GM23338 (cell line): Measurements from ENCODE around the gene BCL2L13.

ENCODE experiments used
- CREB1 ChIP-seq: fragments of 250-450 bp; sonication (Bioruptor Pico); IDR thresholded peaks from 2 replicates; pipeline ENCODE4 v1.5.0; 2020; ENCODE audit warnings: low read depth, mild to moderate bottlenecking, moderate library complexity
- EZH2 ChIP-seq: fragments of 200-600 bp; sonication (generic); IDR thresholded peaks from one replicate; pipeline ENCODE4 v1.8.0; 2017; ENCODE audit warnings: antibody characterized with exemption, mild to moderate bottlenecking, low read depth; ENCODE audit not compliant: unreplicated experiment
- JUNB ChIP-seq: IDR thresholded peaks from one replicate; pipeline ENCODE4 v1.6.1; 2016; ENCODE audit warnings: antibody characterized with exemption; ENCODE audit not compliant: unreplicated experiment
- POLR2AphosphoS5 ChIP-seq: IDR thresholded peaks from 2 replicates; pipeline ENCODE4 v1.6.1; 2016; ENCODE audit warnings: antibody characterized with exemption, low read depth
- REST ChIP-seq: IDR thresholded peaks from one replicate; pipeline ENCODE4 v1.6.1; 2018; ENCODE audit warnings: antibody characterized with exemption; ENCODE audit not compliant: unreplicated experiment
- TF ChIP-seq, protein P1 (sequence below), 2 experiments: fragments of 200-600 bp in 1 of 2; sonication (generic) in 1 of 2; conservative IDR thresholded peaks; 2 replicates each; pipeline versions ENCODE4 v1.5.1 to v1.6.1; 2016 to 2017; ENCODE audit warnings: antibody characterized with exemption in 2 of 2, low read depth in 2 of 2, mild to moderate bottlenecking in 2 of 2, moderate library complexity in 1 of 2
- TF ChIP-seq, protein P2 (sequence below): IDR thresholded peaks from 2 replicates; pipeline ENCODE4 v1.6.1; 2016; ENCODE audit warnings: antibody characterized with exemption

DNA sequence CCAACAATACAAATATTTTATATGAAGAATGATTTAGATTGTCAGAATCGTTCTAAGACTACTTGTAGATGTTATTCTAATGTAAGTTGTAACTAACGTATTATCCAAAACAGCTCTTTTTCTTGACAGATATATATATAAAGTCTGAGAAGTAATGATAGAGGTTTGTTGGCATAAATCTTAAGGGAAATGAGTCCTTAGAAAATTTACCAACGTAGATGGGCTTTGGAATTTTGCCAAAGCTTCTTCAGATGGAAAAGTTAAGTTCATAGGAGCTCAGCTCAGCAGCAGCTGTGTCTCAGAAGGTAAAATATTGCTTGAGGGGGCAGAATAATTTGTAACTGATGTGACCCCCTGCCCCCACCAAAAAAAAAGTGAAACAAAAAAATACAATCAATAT lies 69.0 kb downstream of the BCL2L13 start:
- no peak for TF ChIP-seq POLR2AphosphoS5
- TF ChIP-seq, protein P1, sequence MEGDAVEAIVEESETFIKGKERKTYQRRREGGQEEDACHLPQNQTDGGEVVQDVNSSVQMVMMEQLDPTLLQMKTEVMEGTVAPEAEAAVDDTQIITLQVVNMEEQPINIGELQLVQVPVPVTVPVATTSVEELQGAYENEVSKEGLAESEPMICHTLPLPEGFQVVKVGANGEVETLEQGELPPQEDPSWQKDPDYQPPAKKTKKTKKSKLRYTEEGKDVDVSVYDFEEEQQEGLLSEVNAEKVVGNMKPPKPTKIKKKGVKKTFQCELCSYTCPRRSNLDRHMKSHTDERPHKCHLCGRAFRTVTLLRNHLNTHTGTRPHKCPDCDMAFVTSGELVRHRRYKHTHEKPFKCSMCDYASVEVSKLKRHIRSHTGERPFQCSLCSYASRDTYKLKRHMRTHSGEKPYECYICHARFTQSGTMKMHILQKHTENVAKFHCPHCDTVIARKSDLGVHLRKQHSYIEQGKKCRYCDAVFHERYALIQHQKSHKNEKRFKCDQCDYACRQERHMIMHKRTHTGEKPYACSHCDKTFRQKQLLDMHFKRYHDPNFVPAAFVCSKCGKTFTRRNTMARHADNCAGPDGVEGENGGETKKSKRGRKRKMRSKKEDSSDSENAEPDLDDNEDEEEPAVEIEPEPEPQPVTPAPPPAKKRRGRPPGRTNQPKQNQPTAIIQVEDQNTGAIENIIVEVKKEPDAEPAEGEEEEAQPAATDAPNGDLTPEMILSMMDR (conservative IDR thresholded peaks at IDR 0.05; ENCODE audit: low read depth in 2 of 2): no peak
- no peak for TF ChIP-seq JUNB
- TF ChIP-seq, protein P2, sequence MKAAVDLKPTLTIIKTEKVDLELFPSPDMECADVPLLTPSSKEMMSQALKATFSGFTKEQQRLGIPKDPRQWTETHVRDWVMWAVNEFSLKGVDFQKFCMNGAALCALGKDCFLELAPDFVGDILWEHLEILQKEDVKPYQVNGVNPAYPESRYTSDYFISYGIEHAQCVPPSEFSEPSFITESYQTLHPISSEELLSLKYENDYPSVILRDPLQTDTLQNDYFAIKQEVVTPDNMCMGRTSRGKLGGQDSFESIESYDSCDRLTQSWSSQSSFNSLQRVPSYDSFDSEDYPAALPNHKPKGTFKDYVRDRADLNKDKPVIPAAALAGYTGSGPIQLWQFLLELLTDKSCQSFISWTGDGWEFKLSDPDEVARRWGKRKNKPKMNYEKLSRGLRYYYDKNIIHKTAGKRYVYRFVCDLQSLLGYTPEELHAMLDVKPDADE: no peak
- TF ChIP-seq REST: no peak
- no peak for TF ChIP-seq EZH2
- TF ChIP-seq CREB1 (CRISPR knock-in tag): no peak
